Esophagus muscularis mucosa (tissue), 4 donors: ENCODE results near the gene NBEA. TPM values are rescaled to one million over a fixed set of nuclear protein-coding genes. Genes with fewer than 3 reads are reported as not detected.

Source experiments
- DNase-seq: peaks from one replicate; pipeline ENCODE4 v3.0.0-alpha.2; 2017; ENCODE audit errors: extremely low spot score
- H3K27ac ChIP-seq, 4 donors: fragments of 200-600 bp; sonication (generic); replicated peaks in 1 of 4; 1 replicate in 3 of 4; 2 replicates in 1 of 4; pipeline ENCODE4 v1.5.1; 2016 to 2019; ENCODE audit warnings: mild to moderate bottlenecking in 1 of 4
- H3K27me3 ChIP-seq, 4 donors: fragments of 200-600 bp; sonication (generic); one replicate each; pipeline versions ENCODE4 v1.5.1 to v1.6.0; 2016 to 2019
- H3K36me3 ChIP-seq, 4 donors: fragments of 200-600 bp; sonication (generic); one replicate each; pipeline ENCODE4 v1.5.1; 2016 to 2019
- H3K4me1 ChIP-seq, 4 donors: fragments of 200-600 bp; sonication (generic); one replicate each; pipeline ENCODE4 v1.5.1; 2016 to 2019
- H3K4me3 ChIP-seq, 4 donors: fragments of 200-600 bp; sonication (generic); 1 replicate in 2 of 4; 2 replicates in 2 of 4; pipeline ENCODE4 v1.5.1; 2016 to 2019; ENCODE audit warnings: mild to moderate bottlenecking in 4 of 4, moderate library complexity in 1 of 4
- H3K9me3 ChIP-seq, 4 donors: fragments of 200-600 bp; sonication (generic); 1 replicate in 3 of 4; 2 replicates in 1 of 4; pipeline ENCODE4 v1.5.1; 2016 to 2019
- CTCF ChIP-seq, 3 experiments: fragments of 200-600 bp in 2 of 3; fragments of 450-650 bp in 1 of 3; sonication (generic) in 2 of 3; IDR thresholded peaks; one replicate each; pipeline ENCODE4 v1.5.1; 2017 to 2019; ENCODE audit warnings: antibody characterized with exemption in 3 of 3, mild to moderate bottlenecking in 2 of 3, moderate library complexity in 1 of 3
- EP300 ChIP-seq: sonication (generic); formaldehyde crosslinking; IDR thresholded peaks from one replicate; pipeline ENCODE4 v1.6.1; 2017; ENCODE audit warnings: antibody characterized with exemption
- POLR2A ChIP-seq: fragments of 450-650 bp; IDR thresholded peaks from one replicate; pipeline ENCODE4 v1.6.1; 2017; ENCODE audit warnings: antibody characterized with exemption, moderate library complexity, mild to moderate bottlenecking, low read depth
- POLR2AphosphoS5 ChIP-seq, 2 donors: sonication (generic); formaldehyde crosslinking; IDR thresholded peaks; one replicate each; pipeline ENCODE4 v1.6.1; 2017; ENCODE audit warnings: antibody characterized with exemption in 2 of 2
- WGBS: methylation state at CpG from one replicate; pipeline ENCODE4 v1.1.5; 2018; 5-methylcytosine and 5-hydroxymethylcytosine counted together
- intact Hi-C: fragments of 100-400 bp; cut with DNase I; formaldehyde crosslinking; loops from one replicate; pipeline ENCODE4 v1.15.1; 2023
- total RNA-seq, 4 donors: library from RNA; depleted of rRNA; stranded (reverse); fragments of >200 nt; gene quantifications; one replicate each; pipeline versions ENCODE4 v1.1.0 to v1.2.1, GENCODE V29; 2016

Gene NBEA
- total RNA-seq, 4 donors from 2014 or later: 21.0 to 30.8 (median 25.0) TPM

- H3K4me3 ChIP-seq: no peak overlapping the region
- H3K4me1 ChIP-seq: peaks cover 0 to 9% (median 3%) of the 10 kb centered on the region in 4 donors
- intact Hi-C loops: no loop called here
- no peaks in the 10 kb centered on the region for H3K27me3 ChIP-seq
- TF ChIP-seq POLR2AphosphoS5 (IDR thresholded peaks at IDR 0.05): no peak
- TF ChIP-seq EP300: no peak
- no peak for TF ChIP-seq CTCF (IDR thresholded peaks at IDR 0.05)
- TF ChIP-seq POLR2A: no peak
- no peak for DNase-seq
- no peak overlapping the region for H3K27ac ChIP-seq
- H3K36me3 ChIP-seq: no peaks in the 10 kb centered on the region
- H3K9me3 ChIP-seq: no peaks in the 10 kb centered on the region
Observed at GRCh38 chr13:35140831-35141230, 198.8 kb downstream of the NBEA start.

GRCh38 chr13:35143123-35143522 is 201.1 kb downstream of the NBEA start:
- WGBS: 75% methylated on average over 6 of the region's 6 CpGs
- no peak overlapping the region for H3K4me3 ChIP-seq
- H3K27me3 ChIP-seq: no peaks in the 10 kb centered on the region
- H3K9me3 ChIP-seq: no peaks in the 10 kb centered on the region
- H3K27ac ChIP-seq: no peak overlapping the region
- DNase-seq: no peak
- no peaks in the 10 kb centered on the region for H3K36me3 ChIP-seq
- H3K4me1 ChIP-seq: peaks cover 0 to 9% (median 3%) of the 10 kb centered on the region in 4 donors
- intact Hi-C loops: no loop called here
- TF ChIP-seq POLR2A (no peak), CTCF (IDR thresholded peaks at IDR 0.05) (no peak), EP300 (no peak), POLR2AphosphoS5 (IDR thresholded peaks at IDR 0.05) (no peak)

- Histone ChIP-seq H3K9me3 (no peaks in the 10 kb centered on the region), H3K27me3 (no peaks in the 10 kb centered on the region), H3K4me1 (peaks cover 0 to 9% (median 3%) of the 10 kb centered on the region in 4 donors), H3K27ac (no peak overlapping the region), H3K36me3 (no peaks in the 10 kb centered on the region), H3K4me3 (no peak overlapping the region)
- 74% methylated on average over 2 of the region's 2 CpGs for WGBS
- TF ChIP-seq CTCF (IDR thresholded peaks at IDR 0.05) (no peak), POLR2AphosphoS5 (IDR thresholded peaks at IDR 0.05) (no peak), EP300 (no peak), POLR2A (no peak)
- no peak for DNase-seq
- intact Hi-C loops: no loop called here
Observed at GRCh38 chr13:35144166-35144890, 202.3 kb downstream of the NBEA start.

GRCh38 chr13:35146686-35147085 is 204.6 kb downstream of the NBEA start:
- TF ChIP-seq EP300 (no peak), CTCF (IDR thresholded peaks at IDR 0.05) (no peak), POLR2AphosphoS5 (IDR thresholded peaks at IDR 0.05) (no peak), POLR2A (no peak)
- Histone ChIP-seq H3K27me3 (no peaks in the 10 kb centered on the region), H3K4me3 (no peak overlapping the region), H3K9me3 (no peaks in the 10 kb centered on the region), H3K27ac (no peak overlapping the region), H3K4me1 (peaks cover 0 to 9% (median 3%) of the 10 kb centered on the region in 4 donors), H3K36me3 (no peaks in the 10 kb centered on the region)
- WGBS: 85% methylated on average over 1 of the region's 1 CpG
- DNase-seq: no peak
- intact Hi-C loops: no loop called here
